ENCODE data around the gene MYO1E.

The MYO1E gene

DNA sequence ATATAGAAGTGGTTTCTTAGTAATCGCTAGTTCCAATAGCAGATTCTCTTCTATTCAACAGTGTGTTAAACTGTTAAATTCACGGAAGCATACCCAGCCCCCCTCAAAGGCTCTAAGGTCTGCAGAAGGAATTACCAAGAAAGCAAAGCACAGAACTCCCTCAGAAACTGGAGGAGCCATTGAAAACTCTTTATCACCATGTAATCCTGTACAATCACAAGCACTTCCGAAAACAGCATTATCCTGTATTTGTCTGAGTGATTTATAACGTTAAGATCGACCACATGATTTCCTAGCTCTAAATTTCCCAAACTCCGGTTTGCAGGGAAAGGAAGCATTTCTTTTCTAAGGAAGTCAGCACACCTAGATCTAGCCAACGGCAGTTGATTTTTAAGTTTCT is 20.0 kb downstream of the MYO1E start:
- no peaks in the 10 kb centered on the region for H3K36me3 ChIP-seq (ENCODE audit: insufficient read depth, low read length)
- no peak for DNase-seq (ENCODE audit: low read depth, low spot score)
- TF ChIP-seq EZH2 (IDR thresholded peaks at IDR 0.05) (no peak), POLR2AphosphoS5 (IDR thresholded peaks at IDR 0.05; ENCODE audit: borderline replicate concordance, low read depth, low read length) (no peak), FOXP2 (optimal IDR thresholded peaks at IDR 0.05; ENCODE audit: control extremely low read depth, extremely low read length, insufficient read depth) (no peak)
- no peaks in the 10 kb centered on the region for H3K9me3 ChIP-seq (ENCODE audit: low read depth, low read length)
- no peak overlapping the region for H3K9ac ChIP-seq (ENCODE audit: insufficient read length)
- no peak overlapping the region for H3K4me3 ChIP-seq
- H3K27ac ChIP-seq = no peak overlapping the region

DNA sequence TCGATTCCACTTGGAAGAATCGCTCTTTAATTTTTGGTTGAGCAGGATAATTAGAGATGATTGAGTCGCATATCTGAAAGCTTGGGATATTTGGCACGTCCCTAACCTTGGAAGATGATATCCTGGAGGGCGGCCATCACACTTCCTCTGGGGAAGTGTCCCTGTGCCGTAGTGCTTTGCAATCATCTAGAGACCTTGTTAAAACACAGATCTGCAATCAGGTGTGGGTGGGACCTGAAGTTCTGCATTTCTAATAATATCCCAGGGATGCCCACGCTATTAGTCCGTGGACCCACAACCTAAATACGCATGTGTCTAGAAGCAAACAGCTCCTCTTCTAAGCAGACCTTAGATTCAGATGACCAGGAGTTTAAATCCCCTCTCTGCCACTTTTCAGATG is 20.5 kb downstream of the MYO1E start:
- no peak overlapping the region for H3K9ac ChIP-seq (ENCODE audit: insufficient read length)
- H3K27ac ChIP-seq = no peak overlapping the region
- no peaks in the 10 kb centered on the region for H3K36me3 ChIP-seq (ENCODE audit: insufficient read depth, low read length)
- H3K4me3 ChIP-seq = no peak overlapping the region
- DNase-seq (ENCODE audit: low read depth, low spot score) = no peak
- TF ChIP-seq POLR2AphosphoS5 (IDR thresholded peaks at IDR 0.05; ENCODE audit: borderline replicate concordance, low read depth, low read length) = no peak
- no peak for TF ChIP-seq EZH2 (IDR thresholded peaks at IDR 0.05)
- TF ChIP-seq FOXP2 (optimal IDR thresholded peaks at IDR 0.05; ENCODE audit: control extremely low read depth, extremely low read length, insufficient read depth) = no peak
- no peaks in the 10 kb centered on the region for H3K9me3 ChIP-seq (ENCODE audit: low read depth, low read length)

GRCh38 chr15:59350421-59350732 is 22.3 kb downstream of the MYO1E start:
- no peaks in the 10 kb centered on the region for H3K36me3 ChIP-seq (ENCODE audit: insufficient read depth, low read length)
- H3K9ac ChIP-seq (ENCODE audit: insufficient read length) = no peak overlapping the region
- no peak for TF ChIP-seq EZH2 (IDR thresholded peaks at IDR 0.05)
- TF ChIP-seq POLR2AphosphoS5 (IDR thresholded peaks at IDR 0.05; ENCODE audit: borderline replicate concordance, low read depth, low read length) = no peak
- TF ChIP-seq FOXP2 (optimal IDR thresholded peaks at IDR 0.05; ENCODE audit: control extremely low read depth, extremely low read length, insufficient read depth) = no peak
- H3K4me3 ChIP-seq = no peak overlapping the region
- H3K27ac ChIP-seq = no peak overlapping the region
- no peaks in the 10 kb centered on the region for H3K9me3 ChIP-seq (ENCODE audit: low read depth, low read length)
- DNase-seq (ENCODE audit: low read depth, low spot score) = no peak

DNA sequence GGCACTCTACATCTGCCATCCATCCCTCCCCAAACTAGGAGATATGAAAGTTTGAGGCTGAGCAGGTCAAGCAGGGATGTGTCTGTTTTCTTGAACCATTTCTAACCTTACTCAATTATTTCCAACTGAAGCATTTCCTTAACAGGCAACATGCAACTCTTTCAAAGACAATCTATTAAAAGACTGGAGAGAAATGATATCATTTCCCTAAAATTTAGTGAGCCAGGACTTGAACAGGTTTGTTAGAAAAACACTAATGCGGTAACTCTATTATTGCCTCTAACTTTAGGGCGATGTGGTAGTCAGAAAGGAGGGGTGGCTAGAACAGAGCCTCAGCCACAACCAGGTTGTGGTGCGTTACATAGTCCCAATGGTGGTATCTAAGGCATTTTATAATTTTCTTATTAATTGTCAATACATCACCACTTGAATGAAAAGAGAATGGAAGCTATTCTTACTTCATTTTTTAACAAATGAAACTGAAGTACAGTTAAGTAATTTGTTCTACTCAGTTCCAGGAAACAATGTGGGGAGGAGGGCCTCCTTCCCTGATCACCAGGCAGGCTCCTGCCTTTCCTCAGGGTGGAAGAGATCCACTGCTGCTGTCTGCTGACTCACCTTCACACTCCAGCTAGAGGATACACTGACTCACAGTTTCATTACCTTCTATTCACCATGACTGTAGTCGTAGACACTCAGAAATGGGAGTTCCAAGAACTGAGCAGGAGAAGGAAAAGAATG is 22.8 kb downstream of the MYO1E start:
- no peak overlapping the region for H3K27ac ChIP-seq
- H3K36me3 ChIP-seq (ENCODE audit: insufficient read depth, low read length) = no peaks in the 10 kb centered on the region
- H3K9me3 ChIP-seq (ENCODE audit: low read depth, low read length) = no peaks in the 10 kb centered on the region
- H3K4me3 ChIP-seq = no peak overlapping the region
- no peak overlapping the region for H3K9ac ChIP-seq (ENCODE audit: insufficient read length)
- TF ChIP-seq FOXP2 (optimal IDR thresholded peaks at IDR 0.05; ENCODE audit: control extremely low read depth, extremely low read length, insufficient read depth) = no peak
- TF ChIP-seq POLR2AphosphoS5 (IDR thresholded peaks at IDR 0.05; ENCODE audit: borderline replicate concordance, low read depth, low read length) = no peak
- no peak for TF ChIP-seq EZH2 (IDR thresholded peaks at IDR 0.05)
- DNase-seq (ENCODE audit: low read depth, low spot score) = no peak

DNA sequence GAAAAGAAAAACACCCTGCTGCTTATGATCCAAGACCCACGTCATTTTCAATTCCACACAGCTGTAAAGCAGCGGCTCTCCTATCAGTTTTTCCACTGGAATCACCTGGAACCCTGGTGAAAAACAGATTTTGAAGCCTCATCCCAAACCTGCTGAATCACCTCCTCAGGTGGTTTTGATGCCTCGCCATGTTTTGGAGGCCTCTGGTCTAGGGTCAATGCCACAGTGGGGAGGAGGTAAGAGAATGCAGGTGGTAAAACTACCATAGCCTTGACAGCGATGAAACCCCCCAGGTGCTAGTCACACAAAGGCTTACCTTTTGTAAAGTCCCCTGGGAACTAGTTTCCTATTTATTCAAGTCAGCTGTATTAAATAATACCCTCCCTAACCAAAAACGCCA is 24.8 kb downstream of the MYO1E start:
- Histone ChIP-seq H3K36me3 (ENCODE audit: insufficient read depth, low read length) (no peaks in the 10 kb centered on the region), H3K4me3 (no peak overlapping the region), H3K9me3 (ENCODE audit: low read depth, low read length) (no peaks in the 10 kb centered on the region), H3K9ac (ENCODE audit: insufficient read length) (no peak overlapping the region), H3K27ac (no peak overlapping the region)
- no peak for DNase-seq (ENCODE audit: low read depth, low spot score)
- no peak for TF ChIP-seq FOXP2 (optimal IDR thresholded peaks at IDR 0.05; ENCODE audit: control extremely low read depth, extremely low read length, insufficient read depth)
- no peak for TF ChIP-seq EZH2 (IDR thresholded peaks at IDR 0.05)
- no peak for TF ChIP-seq POLR2AphosphoS5 (IDR thresholded peaks at IDR 0.05; ENCODE audit: borderline replicate concordance, low read depth, low read length)

- no peak overlapping the region for H3K27ac ChIP-seq
- DNase-seq (ENCODE audit: low read depth, low spot score) = no peak
- H3K9me3 ChIP-seq (ENCODE audit: low read depth, low read length) = no peaks in the 10 kb centered on the region
- H3K4me3 ChIP-seq = no peak overlapping the region
- TF ChIP-seq FOXP2 (optimal IDR thresholded peaks at IDR 0.05; ENCODE audit: control extremely low read depth, extremely low read length, insufficient read depth) (no peak), POLR2AphosphoS5 (IDR thresholded peaks at IDR 0.05; ENCODE audit: borderline replicate concordance, low read depth, low read length) (no peak), EZH2 (IDR thresholded peaks at IDR 0.05) (no peak)
- H3K9ac ChIP-seq (ENCODE audit: insufficient read length) = no peak overlapping the region
- H3K36me3 ChIP-seq (ENCODE audit: insufficient read depth, low read length) = no peaks in the 10 kb centered on the region
These were observed 25.7 kb downstream of the MYO1E start for GRCh38 chr15:59346951-59347350.

DNA sequence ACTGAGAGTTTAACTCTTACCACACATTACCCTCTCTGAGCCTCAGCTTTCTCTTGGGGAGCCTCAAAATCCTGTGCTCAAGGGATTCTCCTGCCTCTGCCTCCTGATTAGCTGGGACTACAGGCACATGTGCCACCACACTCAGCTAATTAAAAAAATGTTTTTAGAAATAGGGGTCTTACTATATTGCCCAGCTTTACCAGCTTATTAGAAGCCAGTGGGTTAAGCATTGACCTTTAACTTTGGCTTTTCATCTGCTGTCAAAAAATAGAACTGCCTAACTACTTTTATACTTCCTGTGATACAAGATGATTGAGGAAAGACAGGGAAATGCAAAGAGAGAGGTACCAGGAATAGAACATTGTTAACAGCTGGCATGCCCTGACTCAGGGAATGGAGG is 27.3 kb downstream of the MYO1E start:
- H3K4me3 ChIP-seq = no peak overlapping the region
- TF ChIP-seq POLR2AphosphoS5 (IDR thresholded peaks at IDR 0.05; ENCODE audit: borderline replicate concordance, low read depth, low read length) (no peak), FOXP2 (optimal IDR thresholded peaks at IDR 0.05; ENCODE audit: control extremely low read depth, extremely low read length, insufficient read depth) (no peak), EZH2 (IDR thresholded peaks at IDR 0.05) (no peak)
- H3K27ac ChIP-seq = no peak overlapping the region
- no peak for DNase-seq (ENCODE audit: low read depth, low spot score)
- H3K36me3 ChIP-seq (ENCODE audit: insufficient read depth, low read length) = no peaks in the 10 kb centered on the region
- no peak overlapping the region for H3K9ac ChIP-seq (ENCODE audit: insufficient read length)
- no peaks in the 10 kb centered on the region for H3K9me3 ChIP-seq (ENCODE audit: low read depth, low read length)

DNA sequence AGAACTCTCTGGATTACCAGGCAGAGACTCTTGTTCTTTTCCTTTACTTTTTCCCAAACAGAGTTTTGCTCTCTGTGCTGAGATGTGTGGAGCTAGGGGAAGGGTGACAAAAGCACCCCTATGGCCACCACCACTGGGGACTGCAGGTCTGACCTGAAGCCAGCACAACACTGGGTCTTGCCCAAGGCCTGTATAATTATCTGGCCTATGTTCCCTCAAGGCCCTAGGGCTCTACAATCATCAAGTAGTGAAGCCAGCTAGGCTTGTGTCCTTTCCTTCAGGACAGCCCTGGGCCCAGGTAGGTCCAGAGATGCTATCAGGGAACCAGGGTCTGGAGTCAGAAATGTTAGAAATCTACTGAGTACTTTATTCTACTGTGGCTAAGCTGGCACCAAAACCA is 28.4 kb downstream of the MYO1E start:
- no peaks in the 10 kb centered on the region for H3K36me3 ChIP-seq (ENCODE audit: insufficient read depth, low read length)
- no peak overlapping the region for H3K27ac ChIP-seq
- H3K9me3 ChIP-seq (ENCODE audit: low read depth, low read length) = no peaks in the 10 kb centered on the region
- H3K9ac ChIP-seq (ENCODE audit: insufficient read length) = no peak overlapping the region
- DNase-seq (ENCODE audit: low read depth, low spot score) = no peak
- TF ChIP-seq FOXP2 (optimal IDR thresholded peaks at IDR 0.05; ENCODE audit: control extremely low read depth, extremely low read length, insufficient read depth) = no peak
- no peak for TF ChIP-seq POLR2AphosphoS5 (IDR thresholded peaks at IDR 0.05; ENCODE audit: borderline replicate concordance, low read depth, low read length)
- no peak for TF ChIP-seq EZH2 (IDR thresholded peaks at IDR 0.05)
- H3K4me3 ChIP-seq = no peak overlapping the region

- no peak for DNase-seq (ENCODE audit: low read depth, low spot score)
- Histone ChIP-seq H3K36me3 (ENCODE audit: insufficient read depth, low read length) (no peaks in the 10 kb centered on the region), H3K9me3 (ENCODE audit: low read depth, low read length) (no peaks in the 10 kb centered on the region), H3K27ac (no peak overlapping the region), H3K9ac (ENCODE audit: insufficient read length) (no peak overlapping the region), H3K4me3 (no peak overlapping the region)
- TF ChIP-seq POLR2AphosphoS5 (IDR thresholded peaks at IDR 0.05; ENCODE audit: borderline replicate concordance, low read depth, low read length) (no peak), EZH2 (IDR thresholded peaks at IDR 0.05) (no peak), FOXP2 (optimal IDR thresholded peaks at IDR 0.05; ENCODE audit: control extremely low read depth, extremely low read length, insufficient read depth) (no peak)
These were observed 32.3 kb downstream of the MYO1E start for GRCh38 chr15:59340325-59340724.
